ELR (cell line): Measurements from ENCODE around the gene PMS1.
"Not testable (repeated sequence)": the region's sequence is repeated elsewhere in the genome, so short reads cannot be mapped to it uniquely, and the experiment has no call there.

Experiments
- DNase-seq: peaks from one replicate; pipeline ENCODE4 v3.0.0-alpha.2; 2015; ENCODE audit warnings: low read depth

The PMS1 gene

DNA sequence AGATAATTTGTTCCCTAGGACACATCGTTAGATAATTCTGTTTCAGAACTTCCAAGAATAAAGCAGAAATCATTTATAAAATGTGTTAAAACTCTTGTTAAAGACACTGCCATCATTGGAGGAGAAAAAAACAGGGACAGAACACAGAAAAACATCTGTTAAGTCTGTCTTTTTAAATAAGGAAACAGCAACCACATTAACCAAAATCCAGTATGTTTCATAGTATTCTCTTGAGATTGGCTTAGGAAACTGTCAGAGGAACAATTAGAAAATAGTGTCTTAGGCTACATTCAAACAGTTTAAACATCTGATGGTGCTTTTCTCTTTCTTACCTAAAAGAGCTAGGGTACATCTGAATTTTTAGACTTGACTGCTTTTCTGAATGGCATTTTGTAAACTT lies 81.6 kb downstream of the PMS1 start:
- no peak for DNase-seq

DNA sequence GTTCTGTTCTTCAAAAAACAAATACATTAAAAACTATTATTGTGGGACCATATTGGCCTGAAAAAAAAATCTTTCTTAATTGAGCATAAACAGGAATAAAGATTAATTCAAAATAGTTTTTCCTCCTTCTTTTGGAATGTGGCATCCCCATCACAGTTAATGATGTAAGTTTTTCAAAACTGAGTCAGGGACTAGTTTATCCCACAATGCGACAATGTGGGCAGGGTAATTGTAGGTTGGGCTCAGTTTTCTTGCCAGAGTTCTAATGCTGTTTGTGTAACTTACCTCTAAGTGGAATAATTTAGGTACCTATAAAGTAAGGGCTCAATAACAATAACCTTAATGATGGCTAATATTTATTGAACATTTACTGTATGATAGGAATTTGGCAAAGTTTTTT lies 82.0 kb downstream of the PMS1 start:
- DNase-seq, result no peak

DNA sequence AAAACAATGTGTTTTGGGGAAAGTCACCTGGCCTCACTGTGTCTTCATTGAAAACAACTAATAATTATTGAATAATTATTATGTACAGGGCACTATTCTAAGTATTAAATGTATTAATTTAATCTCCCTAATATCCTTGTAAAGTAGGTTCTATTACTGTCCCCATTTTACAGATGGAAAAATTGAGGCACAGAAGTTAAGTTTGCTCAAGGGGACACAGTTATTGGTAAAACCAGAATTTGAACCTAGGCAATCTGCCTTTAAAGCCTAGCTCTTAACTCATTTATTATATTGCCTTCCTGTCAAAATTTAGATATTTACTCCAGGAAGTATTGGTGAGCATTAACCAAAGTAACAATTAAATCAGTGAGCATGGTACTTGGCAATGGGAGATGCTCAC lies 84.6 kb downstream of the PMS1 start:
- DNase-seq, result no peak

DNA sequence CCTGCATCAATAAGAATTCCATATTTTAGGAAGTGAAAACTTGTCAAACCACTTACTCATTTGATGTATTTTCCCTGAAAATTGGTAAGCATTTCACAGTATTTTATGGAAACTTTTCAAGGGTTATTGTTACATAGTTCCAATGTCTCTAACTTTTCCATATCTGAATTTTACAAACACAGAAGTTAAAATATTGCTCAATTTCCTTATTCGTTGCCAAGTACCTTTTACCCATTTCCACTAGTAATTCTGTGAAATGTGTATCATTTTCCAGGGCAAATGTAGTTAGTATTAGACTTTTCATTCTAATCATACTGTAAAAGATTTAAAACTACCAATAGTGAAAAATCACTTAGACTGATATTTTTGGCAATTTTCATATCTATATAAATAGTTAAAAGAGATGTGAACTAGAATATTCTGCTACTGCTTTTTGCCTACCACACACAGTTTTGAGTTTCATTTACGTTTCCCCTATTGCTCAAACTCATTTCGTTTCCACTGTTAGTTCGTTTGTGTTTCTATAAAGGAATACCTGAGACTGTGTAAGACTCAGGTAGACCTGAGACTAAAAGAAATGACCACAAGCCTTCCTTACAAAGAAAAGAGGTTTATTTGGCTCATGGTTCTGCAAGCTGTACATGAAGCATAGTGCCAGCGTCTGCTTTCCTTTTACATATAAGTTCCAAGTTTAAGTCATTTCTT lies 86.3 kb downstream of the PMS1 start:
- DNase-seq, result no peak

DNA sequence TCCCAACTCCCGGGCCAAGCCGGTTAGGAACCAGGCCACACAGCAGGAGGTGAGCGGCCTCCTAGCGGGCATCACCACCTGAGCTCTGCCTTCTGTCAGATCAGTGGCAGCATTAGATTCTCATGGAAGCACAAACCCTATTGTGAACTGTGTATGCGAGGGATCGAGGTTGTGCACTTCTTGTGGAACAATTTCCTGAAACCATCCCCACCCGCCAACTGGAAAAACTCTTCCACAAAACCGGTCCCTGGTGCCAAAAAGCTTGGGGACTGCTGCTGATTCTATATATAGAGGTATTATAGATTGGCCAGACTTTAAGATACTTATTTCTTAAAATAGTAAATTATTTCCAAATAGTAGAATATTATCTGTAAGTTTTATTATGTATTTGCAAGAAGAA lies 89.4 kb downstream of the PMS1 start:
- no peak for DNase-seq

DNA sequence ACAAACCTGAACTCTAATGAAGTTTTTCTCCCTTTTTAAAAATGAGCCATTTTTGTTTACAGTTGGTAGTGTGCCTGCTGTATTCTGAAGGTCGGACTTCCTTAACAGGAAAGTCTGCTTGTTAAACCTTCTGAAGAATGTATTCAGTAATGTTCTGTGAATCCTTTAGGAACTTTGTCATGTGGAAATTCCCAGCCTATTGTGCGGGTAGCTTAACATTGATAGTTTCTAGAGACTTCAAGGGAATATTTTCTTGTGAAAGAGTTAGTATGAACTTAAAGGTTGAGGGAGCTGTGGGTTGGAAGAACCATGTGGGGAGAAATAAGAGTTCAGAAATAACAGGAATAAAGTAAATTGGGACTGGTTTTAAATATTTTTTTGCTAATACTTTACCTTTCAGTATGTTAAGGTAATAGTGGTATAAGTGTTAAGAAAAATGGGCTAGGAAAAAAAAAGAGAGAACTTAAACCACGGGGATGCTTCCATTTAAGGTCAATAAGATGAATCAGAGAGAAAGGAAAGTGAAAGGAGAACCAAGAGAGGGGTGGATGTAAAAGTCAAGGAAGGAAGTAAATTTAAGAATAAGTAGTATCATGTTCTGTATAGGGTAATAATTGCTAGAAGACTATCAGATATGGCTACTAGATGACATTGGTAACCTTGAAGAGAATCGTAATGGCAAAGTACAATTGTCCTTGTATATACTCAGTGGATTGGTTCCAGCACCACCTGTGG lies 90.5 kb downstream of the PMS1 start:
- peak; percentile 44 for DNase-seq

DNA sequence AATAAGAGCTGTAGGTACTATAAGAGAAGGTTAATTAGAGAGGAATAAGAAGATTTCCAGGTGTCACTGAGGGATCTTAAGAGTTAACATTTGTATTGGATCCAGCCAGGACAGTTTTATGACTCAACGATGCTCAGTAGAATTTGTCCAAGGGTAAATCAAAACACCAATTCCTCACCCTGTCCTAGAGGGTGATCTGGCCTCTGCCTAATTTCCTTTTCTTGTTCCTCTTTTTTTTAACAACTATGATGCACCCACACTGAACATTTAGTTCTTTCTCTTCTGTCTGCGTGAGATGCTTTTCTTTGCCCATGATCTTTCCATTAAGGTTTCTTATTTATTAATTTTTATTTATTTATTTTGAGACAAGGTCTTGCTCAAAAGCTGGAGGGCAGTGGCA lies 92.0 kb downstream of the PMS1 start:
- DNase-seq, result no peak

DNA sequence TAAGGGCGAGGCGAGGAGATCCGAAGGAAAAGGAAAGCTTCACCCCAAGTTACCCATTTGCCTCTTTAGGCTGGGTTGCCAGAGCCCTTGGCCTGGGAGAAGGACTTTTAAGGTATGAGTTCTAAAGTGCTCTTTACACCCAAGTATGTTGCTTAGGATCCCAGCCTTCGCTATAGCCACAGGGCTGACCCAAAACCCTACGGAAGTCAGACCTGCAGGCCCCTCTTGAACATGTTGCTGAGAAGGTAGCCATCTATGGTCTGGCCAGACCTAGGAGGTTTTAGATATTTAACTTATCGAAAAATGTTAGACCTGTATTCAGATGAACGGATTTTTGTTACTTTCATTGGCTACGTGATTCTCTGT lies 95.4 kb downstream of the PMS1 start:
- no peak for DNase-seq

DNA sequence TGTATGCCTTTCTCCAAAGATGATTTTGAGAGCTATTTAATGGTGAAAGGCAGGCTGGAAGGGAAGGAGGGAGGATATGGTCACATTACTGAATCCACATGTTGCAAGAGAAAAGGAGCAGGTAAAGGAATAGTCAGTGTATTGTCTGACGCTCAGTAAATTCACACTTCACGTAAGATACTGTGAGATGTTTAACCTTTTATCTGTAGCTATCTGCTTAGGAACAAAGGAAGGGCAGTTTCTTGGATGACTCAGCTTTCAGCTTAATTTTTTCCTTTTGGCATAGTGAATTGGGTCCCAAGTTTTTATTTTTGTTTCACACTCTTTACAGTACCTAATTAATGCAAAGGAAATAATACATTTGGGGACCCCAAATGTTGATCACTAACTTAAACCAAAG lies 96.2 kb downstream of the PMS1 start:
- no peak for DNase-seq

DNA sequence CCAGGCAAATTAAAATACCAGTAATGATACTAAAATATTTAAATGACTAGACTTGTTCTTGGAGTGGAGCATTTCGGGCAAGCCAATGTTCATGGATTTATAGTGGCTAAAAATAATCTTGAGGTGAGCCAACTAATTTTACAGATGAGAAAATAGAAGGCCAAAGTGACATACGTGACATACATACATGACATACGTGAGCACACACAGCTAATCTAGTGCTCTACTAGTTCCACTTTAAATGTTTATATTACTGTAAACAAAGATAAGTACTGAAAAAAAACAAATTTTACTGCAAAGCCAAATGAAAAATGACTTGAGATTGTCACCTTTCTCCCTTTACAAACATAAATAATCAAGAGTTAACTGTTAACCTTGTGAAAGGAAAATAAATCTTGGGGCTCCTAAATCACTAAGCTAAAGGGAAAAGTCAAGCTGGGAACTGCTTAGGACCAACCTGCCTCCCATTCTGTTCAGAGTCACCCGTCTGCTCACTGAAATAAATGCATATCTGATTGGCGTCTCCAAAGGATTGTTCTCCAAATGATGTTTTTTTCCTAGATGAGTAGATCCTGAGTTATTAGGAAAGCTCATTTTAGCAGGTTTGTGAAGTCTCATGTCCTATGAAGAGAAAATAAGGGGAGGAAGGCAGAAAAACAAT lies 96.7 kb downstream of the PMS1 start:
- DNase-seq, result no peak

DNA sequence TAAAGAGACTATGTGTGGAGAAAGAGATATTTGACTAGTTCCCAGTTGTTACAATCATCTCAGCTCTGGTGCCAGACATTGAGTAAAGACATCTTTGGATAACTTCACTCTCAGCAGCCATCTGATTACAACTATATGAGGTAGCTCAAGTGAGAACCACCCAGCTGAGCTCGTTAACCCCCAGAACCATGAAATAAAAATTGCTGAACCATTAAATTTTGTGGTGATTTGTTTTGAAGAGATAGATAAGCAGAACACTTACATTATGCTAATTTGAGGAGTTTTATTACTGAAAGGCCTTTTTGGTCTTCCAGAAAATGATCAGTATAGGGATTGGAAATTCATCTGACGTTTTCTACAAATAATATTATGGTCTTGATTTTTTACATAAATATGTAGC lies 101.1 kb downstream of the PMS1 start:
- no peak for DNase-seq

DNA sequence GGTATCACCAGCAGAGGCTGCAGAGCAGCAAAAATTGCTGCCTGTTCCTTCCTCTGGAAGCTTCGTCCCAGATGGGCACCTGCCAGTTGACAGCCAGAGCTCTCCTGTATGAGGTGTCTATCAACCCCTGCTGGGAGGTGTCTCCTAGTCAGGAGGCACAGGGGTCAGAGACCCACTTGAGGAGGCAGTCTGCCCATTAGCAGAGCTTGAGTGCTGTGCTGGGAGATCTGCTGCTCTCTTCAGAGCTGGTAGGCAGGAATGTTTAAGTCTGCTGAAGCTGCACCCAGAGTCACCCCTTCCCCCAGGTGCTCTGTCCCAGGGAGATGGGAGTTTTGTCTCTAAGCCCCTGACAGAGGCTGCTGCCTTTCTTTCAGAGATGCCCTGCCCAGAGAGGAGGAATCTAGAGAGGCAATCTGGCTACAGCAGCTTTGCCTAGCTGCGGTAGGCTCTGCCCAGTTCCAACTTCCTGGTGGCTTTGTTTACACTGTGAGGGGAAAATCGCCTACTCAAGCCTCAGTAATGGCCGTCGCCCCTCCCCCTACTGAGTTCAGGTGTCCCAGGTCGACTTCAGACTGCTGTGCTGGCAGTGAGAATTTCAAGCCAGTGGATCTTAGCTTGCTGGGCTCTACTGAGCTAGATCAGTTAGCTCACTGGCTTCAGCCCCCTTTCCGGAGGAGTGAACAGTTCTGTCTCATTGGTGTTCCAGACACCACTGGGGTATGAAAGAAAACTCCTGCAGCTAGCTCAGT lies 108.5 kb downstream of the PMS1 start:
- not testable (repeated sequence) for DNase-seq

DNA sequence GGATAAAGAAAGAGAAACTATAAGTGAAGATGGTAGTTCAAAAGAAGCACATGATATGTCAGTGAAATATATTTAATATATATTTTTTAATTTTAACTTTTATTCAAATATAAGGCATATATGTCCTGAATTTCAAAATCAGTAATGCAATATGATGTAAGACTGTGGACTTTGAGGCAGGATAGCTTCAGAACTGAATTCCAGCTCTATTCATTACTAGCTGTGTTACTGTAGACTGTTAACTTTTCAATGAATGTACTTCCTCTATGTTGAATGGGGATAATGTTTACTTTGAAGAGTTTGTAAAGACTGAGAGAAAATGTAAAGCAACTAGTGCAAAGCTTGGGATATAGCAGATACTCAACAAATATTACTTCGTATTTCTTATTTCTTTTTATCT lies 112.6 kb downstream of the PMS1 start:
- no peak for DNase-seq

DNA sequence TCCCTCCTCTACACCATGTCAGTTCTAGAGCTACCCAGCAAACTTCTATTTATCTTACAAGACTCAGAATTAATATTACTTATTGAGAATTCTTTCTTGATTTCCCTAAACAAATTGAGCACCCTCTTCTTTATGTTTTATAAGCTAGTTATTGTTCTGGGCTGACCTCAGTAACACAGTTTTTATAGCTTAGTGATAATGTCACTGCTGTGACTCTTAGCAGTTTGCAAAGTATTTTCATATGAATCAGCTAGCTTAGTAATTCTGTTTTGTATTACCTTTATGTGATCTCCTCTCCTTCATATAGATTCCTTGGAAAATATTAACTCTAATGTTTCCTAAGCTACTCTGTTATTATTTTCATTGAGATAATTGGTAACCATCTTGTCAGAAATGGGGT lies 114.9 kb downstream of the PMS1 start:
- DNase-seq, result peak; percentile 49

DNA sequence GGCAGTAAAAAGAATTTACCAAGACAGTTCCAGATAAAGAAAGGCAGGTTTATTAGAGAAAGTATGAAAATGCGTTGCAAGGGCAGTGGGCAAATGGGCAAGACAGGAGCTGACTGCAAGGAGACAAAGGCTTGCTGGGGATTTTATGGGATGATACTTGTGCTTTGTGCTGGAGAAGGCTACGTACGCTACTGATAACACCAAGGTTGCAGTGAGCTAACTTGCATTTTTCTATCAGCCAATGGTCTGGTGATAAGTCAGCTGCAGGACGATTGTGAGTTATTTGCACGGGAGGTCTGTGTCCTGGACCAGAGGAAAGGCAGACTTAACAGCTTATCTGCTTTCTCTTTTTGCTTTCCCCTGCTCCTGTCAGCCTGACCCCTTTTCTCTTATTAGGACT lies 116.5 kb downstream of the PMS1 start:
- no peak for DNase-seq

DNA sequence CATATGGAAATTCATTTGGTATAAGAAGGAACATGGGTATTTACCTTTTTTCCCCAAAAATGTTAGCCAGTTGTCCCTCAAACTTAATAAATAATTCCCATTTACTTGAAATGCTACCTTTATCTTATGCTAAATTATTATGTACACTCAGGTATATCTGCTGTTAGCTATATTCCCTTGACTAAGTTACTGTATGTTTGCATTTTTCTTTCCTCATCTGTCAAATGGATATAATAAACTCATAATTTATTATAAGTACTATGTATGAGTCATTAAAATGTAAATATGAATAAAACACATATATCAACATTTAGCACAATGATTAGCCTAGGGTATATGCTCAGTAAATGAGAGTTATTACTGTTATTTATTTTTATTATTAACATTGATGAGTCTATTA lies 117.4 kb downstream of the PMS1 start:
- peak; percentile 13 for DNase-seq

DNA sequence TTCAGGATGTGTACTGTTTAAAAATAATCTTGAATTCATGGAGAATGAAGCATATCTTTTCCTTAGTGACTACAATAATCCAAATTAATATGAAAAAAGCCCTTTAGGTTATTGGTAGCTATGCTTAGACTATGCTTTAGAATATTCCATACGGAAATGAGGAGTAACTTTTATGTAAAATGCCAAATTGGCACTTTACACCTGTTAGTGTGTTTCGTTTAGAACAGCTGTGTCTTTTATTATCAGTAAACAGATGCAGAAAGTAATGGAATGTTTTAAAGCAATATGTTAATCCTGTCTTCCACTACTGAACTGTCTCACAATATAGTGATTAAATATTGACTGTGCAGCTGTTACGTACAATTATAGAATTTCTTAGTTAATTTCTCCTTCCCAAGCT lies 129.6 kb downstream of the PMS1 start:
- no peak for DNase-seq

DNA sequence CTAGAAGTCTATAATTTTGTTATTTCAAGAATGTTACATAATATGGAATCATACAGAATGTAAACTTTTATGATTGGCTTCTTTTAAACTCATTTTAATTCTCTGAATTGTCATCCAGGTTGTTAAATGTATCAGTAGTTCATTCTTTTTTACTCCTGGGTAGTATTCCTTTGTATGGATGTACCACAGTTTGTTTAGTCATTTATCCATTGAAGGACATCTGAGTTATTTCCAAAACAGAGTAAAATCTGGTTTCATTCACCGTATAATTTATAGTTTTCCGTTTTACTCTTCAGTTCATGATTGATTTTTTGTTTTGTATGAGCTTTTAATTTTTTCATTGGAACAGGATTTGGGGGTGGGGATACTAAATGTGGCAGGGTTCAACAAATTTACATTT lies 132.4 kb downstream of the PMS1 start:
- DNase-seq, result no peak
